LNCaP clone FGC (cell line): Measurements from ENCODE around the gene GALNT16.

ENCODE experiments used
- DNase-seq: peaks from one replicate; pipeline ENCODE4 v3.0.0-alpha.2; 2011; ENCODE audit warnings: low read depth
- H3K4me3 ChIP-seq: 2 replicates; pipeline ENCODE4 v1.5.1; 2011; ENCODE audit warnings: mild to moderate bottlenecking, low read depth, low read length, control low read depth
- CTCF ChIP-seq: IDR thresholded peaks from 2 replicates; pipeline ENCODE4 v1.5.1; 2012; ENCODE audit warnings: mild to moderate bottlenecking; ENCODE audit not compliant: control insufficient read depth, insufficient read depth; ENCODE audit errors: extremely low read depth

Gene GALNT16

GRCh38 chr14:69282448-69282847 is 22.5 kb downstream of the GALNT16 start:
- TF ChIP-seq CTCF, result no peak
- DNase-seq, result no peak

GRCh38 chr14:69284170-69284569 is 24.2 kb downstream of the GALNT16 start:
- TF ChIP-seq CTCF, result no peak
- H3K4me3 ChIP-seq, result no peak overlapping the region
- DNase-seq, result no peak

More at GRCh38 chr14:69282448-69282847, 22.5 kb downstream of the GALNT16 start:
- no peak overlapping the region for H3K4me3 ChIP-seq

GRCh38 chr14:69285661-69286255 is 25.8 kb downstream of the GALNT16 start:
- H3K4me3 ChIP-seq, result no peak overlapping the region
- no peak for DNase-seq
- no peak for TF ChIP-seq CTCF

- H3K4me3 ChIP-seq, result no peak overlapping the region
- peak; percentile 36 for TF ChIP-seq CTCF
- no peak for DNase-seq
Observed at GRCh38 chr14:69287098-69288010, 27.4 kb downstream of the GALNT16 start.

GRCh38 chr14:69288011-69288771 is 28.2 kb downstream of the GALNT16 start:
- DNase-seq, result peak; percentile 68
- H3K4me3 ChIP-seq, result no peak overlapping the region
- peak; percentile 61 for TF ChIP-seq CTCF

- H3K4me3 ChIP-seq, result no peak overlapping the region
- no peak for TF ChIP-seq CTCF
- DNase-seq, result peak; percentile 10
Observed at GRCh38 chr14:69288956-69289705, 29.2 kb downstream of the GALNT16 start.
